Hepatocyte (in vitro differentiated cells): ENCODE measurements around the gene NELFCD. TPM values are rescaled to one million over a fixed set of nuclear protein-coding genes. Genes with fewer than 3 reads are reported as not detected.

ENCODE experiments used
- DNase-seq: peaks from one replicate; pipeline ENCODE4 v3.0.0-alpha.2; 2016; ENCODE audit warnings: low spot score
- H2AFZ ChIP-seq: fragments of 200-600 bp; sonication (generic); 2 replicates; pipeline ENCODE4 v1.6.0; 2016; ENCODE audit warnings: antibody characterized with exemption, mild to moderate bottlenecking
- H3K27ac ChIP-seq: fragments of 200-600 bp; sonication (generic); 2 replicates; pipeline ENCODE4 v1.5.1; 2016; ENCODE audit warnings: mild to moderate bottlenecking
- H3K27me3 ChIP-seq: fragments of 200-600 bp; sonication (generic); 2 replicates; pipeline ENCODE4 v1.6.1; 2016
- H3K36me3 ChIP-seq: fragments of 200-600 bp; sonication (generic); replicated peaks from 2 replicates; pipeline ENCODE4 v1.5.1; 2016; ENCODE audit warnings: low read depth; ENCODE audit not compliant: insufficient read depth
- H3K4me1 ChIP-seq: fragments of 200-600 bp; sonication (generic); 2 replicates; pipeline ENCODE4 v1.5.1; 2016; ENCODE audit warnings: mild to moderate bottlenecking, moderate library complexity; ENCODE audit not compliant: insufficient read depth
- H3K4me2 ChIP-seq: fragments of 200-600 bp; sonication (generic); 2 replicates; pipeline ENCODE4 v1.6.0; 2016
- H3K4me3 ChIP-seq: fragments of 200-600 bp; sonication (generic); 2 replicates; pipeline ENCODE4 v1.5.1; 2016; ENCODE audit warnings: mild to moderate bottlenecking
- H3K79me2 ChIP-seq: fragments of 200-600 bp; sonication (generic); 2 replicates; pipeline ENCODE4 v1.6.0; 2017; ENCODE audit warnings: mild to moderate bottlenecking
- H3K9me2 ChIP-seq: fragments of 200-600 bp; sonication (generic); replicated peaks from 2 replicates; pipeline ENCODE4 v1.6.0; 2017; ENCODE audit warnings: mild to moderate bottlenecking; ENCODE audit not compliant: insufficient read depth
- H3K9me3 ChIP-seq: fragments of 200-600 bp; sonication (generic); 2 replicates; pipeline ENCODE4 v1.5.1; 2016; ENCODE audit warnings: low read depth, mild to moderate bottlenecking
- H4K20me1 ChIP-seq: fragments of 200-600 bp; sonication (generic); 2 replicates; pipeline ENCODE4 v1.6.0; 2016; ENCODE audit warnings: mild to moderate bottlenecking; ENCODE audit not compliant: insufficient read depth, poor library complexity, severe bottlenecking
- EZH2 ChIP-seq: fragments of 200-600 bp; sonication (generic); IDR thresholded peaks from 2 replicates; pipeline ENCODE4 v1.6.1; 2016; ENCODE audit warnings: antibody characterized with exemption, mild to moderate bottlenecking, borderline replicate concordance
- EZH2phosphoT487 ChIP-seq: fragments of 200-600 bp; sonication (generic); IDR thresholded peaks from one replicate; pipeline ENCODE4 v1.6.1; 2018; ENCODE audit warnings: antibody characterized with exemption, mild to moderate bottlenecking, low read depth, moderate library complexity; ENCODE audit not compliant: unreplicated experiment, severe bottlenecking
- WGBS: methylation state at CpG from one replicate; pipeline ENCODE4 v1.1.6; 2016; ENCODE audit warnings: low lambda C conversion rate; ENCODE audit errors: missing lambda C conversion rate; 5-methylcytosine and 5-hydroxymethylcytosine counted together
- polyA plus RNA-seq: library from polyadenylated mRNA; unstranded; fragments of >200 nt; fragmentation: Nextera tagmentation; extraction: Ambion mirVana; gene quantifications from 2 replicates; pipeline ENCODE4 v1.2.1, GENCODE V29; 2016
- total RNA-seq: library from RNA; depleted of rRNA; stranded (reverse); fragments of >200 nt; gene quantifications from 2 replicates; pipeline ENCODE4 v1.2.3, GENCODE V29; 2014
- TF ChIP-seq, protein P1 (sequence below): fragments of 200-600 bp; sonication (generic); IDR thresholded peaks from 2 replicates; pipeline ENCODE4 v1.5.1; 2016; ENCODE audit warnings: antibody characterized with exemption, mild to moderate bottlenecking; ENCODE audit not compliant: poor library complexity

The NELFCD gene
- total and polyA plus RNA-seq, 2 experiments from 2014 or later: 48.3 to 64.0 TPM

DNA sequence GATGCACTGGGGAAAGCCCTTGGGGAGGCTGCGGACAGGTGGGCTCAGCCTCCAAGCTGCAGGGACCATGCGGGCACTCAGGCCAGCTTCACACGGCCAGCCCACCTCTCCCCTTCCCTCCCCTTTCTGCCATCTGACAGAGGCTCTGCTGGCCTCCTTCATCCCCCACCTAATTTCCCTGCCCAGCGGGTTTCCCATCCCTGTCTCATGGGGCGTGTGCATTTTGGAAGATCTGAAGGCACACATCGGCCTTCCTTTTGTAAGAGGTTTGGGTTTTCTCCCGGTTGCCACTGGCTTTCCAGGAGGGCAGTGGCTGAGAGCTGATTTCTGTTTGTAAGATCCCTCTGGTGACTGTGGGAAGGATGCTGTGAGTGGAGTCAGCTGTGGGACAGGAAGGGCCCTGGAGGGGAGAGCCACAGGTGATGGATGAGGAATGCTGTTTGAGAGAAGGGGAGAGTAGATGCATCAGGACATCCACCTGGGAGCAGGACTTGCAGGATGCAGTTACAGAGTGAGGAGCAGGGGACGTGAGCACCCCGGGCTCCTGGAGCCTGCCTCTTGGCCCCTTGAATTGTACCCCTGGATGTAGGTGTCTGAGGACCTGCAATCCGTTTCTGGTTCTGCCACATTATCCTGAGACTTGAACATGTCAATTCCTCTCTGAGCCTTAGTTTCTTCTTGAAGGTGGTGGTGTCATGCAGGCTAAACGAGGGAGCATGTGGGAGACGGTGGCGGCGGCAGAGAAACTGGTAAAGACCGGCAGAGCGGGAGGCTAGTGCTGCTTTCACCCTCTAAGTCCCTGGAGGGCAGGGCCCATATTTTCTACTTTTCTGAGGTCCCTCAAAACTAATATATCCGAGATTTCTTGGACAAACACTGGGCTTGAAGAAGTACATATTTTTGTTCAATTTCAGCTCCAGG, 32.2 kb downstream of the NELFCD start:
- 90% methylated on average over 17 of the region's 17 CpGs for WGBS
- Histone ChIP-seq H3K9me2 (no peaks in the 10 kb centered on the region), H3K4me1 (no peaks in the 10 kb centered on the region), H3K4me2 (no peak overlapping the region), H2AFZ (no peak overlapping the region), H3K36me3 (no peaks in the 10 kb centered on the region), H3K79me2 (no peaks in the 10 kb centered on the region), H4K20me1 (no peaks in the 10 kb centered on the region), H3K4me3 (no peak overlapping the region), H3K27ac (no peak overlapping the region), H3K27me3 (no peaks in the 10 kb centered on the region), H3K9me3 (no peaks in the 10 kb centered on the region)
- no peak for DNase-seq
- TF ChIP-seq EZH2: no peak
- no peak for TF ChIP-seq EZH2phosphoT487
- TF ChIP-seq, protein P1, sequence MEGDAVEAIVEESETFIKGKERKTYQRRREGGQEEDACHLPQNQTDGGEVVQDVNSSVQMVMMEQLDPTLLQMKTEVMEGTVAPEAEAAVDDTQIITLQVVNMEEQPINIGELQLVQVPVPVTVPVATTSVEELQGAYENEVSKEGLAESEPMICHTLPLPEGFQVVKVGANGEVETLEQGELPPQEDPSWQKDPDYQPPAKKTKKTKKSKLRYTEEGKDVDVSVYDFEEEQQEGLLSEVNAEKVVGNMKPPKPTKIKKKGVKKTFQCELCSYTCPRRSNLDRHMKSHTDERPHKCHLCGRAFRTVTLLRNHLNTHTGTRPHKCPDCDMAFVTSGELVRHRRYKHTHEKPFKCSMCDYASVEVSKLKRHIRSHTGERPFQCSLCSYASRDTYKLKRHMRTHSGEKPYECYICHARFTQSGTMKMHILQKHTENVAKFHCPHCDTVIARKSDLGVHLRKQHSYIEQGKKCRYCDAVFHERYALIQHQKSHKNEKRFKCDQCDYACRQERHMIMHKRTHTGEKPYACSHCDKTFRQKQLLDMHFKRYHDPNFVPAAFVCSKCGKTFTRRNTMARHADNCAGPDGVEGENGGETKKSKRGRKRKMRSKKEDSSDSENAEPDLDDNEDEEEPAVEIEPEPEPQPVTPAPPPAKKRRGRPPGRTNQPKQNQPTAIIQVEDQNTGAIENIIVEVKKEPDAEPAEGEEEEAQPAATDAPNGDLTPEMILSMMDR: no peak

DNA sequence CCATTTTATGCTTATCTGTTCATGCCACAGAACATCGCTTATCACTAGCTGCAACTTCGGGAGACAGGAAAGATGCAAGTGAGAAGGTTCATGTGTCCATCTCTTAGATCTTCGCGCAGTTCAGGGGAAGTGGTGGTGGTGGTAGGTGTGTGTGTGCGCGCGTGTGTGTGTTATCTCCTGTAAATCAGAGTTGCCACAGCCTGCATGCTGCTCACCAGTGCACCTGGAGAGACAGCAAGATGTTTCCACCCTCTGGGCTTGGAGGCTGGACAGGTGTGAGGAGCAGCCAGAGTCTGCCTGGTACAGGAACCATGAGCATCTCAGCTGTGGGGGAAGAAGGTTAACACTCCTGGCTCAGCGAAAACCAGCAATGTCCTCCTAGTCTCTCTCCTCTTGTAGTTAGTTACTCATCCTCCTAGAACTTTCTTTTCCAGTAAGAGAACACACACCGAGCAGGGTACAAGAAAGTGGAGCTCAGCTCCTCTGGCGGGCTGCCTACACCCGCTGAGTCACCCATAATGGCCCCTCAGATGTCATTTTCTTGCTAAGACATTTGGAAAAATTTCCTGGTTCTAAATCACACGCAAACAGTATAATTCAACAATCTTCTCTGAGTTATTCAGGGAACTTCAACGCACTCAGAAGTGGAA, 33.0 kb downstream of the NELFCD start:
- no peak overlapping the region for H3K4me2 ChIP-seq
- H2AFZ ChIP-seq: no peak overlapping the region
- no peak for DNase-seq

DNA sequence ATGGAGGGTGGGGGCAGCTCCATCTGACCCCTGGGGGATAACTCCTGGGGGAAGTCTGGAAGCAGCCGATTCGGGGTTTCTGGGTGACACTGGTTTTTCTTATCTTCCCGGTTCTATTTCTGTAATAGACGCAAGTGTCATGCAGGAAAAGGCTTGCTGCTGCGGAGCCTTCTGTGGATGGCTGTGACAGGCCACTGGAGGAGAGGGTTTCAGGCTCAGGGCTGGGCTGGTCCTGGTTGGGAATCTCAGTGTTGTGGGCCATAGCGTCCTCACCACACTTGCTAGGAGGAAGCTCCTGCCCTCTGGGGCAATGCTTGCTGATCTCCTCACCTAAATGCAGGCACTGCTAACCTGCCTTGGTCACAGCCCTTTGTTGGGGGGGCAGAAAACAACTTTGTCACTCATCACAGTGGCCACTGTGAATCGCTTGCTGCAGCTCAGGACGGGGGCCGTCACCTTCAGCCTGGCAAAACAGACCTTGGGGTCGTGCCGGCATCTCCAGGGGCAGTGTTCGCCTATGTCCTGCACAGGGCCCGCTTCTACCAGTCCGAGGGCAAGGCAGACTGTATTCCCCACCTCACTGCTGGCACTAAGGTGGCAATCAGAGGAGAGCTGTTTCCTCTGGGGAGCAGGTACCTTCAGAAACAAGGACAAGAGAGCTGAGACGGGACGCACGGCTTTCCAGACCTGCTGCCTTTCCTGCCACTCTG, 33.8 kb downstream of the NELFCD start:
- H3K4me1 ChIP-seq: no peaks in the 10 kb centered on the region
- no peaks in the 10 kb centered on the region for H4K20me1 ChIP-seq
- no peak overlapping the region for H2AFZ ChIP-seq
- H3K4me2 ChIP-seq: no peak overlapping the region
- no peak overlapping the region for H3K4me3 ChIP-seq
- no peaks in the 10 kb centered on the region for H3K36me3 ChIP-seq
- H3K9me3 ChIP-seq: no peaks in the 10 kb centered on the region
- no peaks in the 10 kb centered on the region for H3K9me2 ChIP-seq
- DNase-seq: no peak
- no peak for TF ChIP-seq EZH2phosphoT487
- no peak for TF ChIP-seq EZH2
- TF ChIP-seq, protein P1: no peak
- no peaks in the 10 kb centered on the region for H3K79me2 ChIP-seq
- 92% methylated on average over 17 of the region's 17 CpGs for WGBS
- H3K27ac ChIP-seq: no peak overlapping the region
- no peaks in the 10 kb centered on the region for H3K27me3 ChIP-seq

More for the DNA sequence above, 33.0 kb downstream of the NELFCD start:
- no peaks in the 10 kb centered on the region for H4K20me1 ChIP-seq
- H3K27me3 ChIP-seq: no peaks in the 10 kb centered on the region
- no peak overlapping the region for H3K27ac ChIP-seq
- no peak overlapping the region for H3K4me3 ChIP-seq
- TF ChIP-seq, protein P1: no peak
- TF ChIP-seq EZH2phosphoT487: no peak
- no peak for TF ChIP-seq EZH2
- no peaks in the 10 kb centered on the region for H3K36me3 ChIP-seq
- H3K9me3 ChIP-seq: no peaks in the 10 kb centered on the region
- H3K9me2 ChIP-seq: no peaks in the 10 kb centered on the region
- H3K79me2 ChIP-seq: no peaks in the 10 kb centered on the region
- WGBS: 83% methylated on average over 13 of the region's 13 CpGs
- H3K4me1 ChIP-seq: no peaks in the 10 kb centered on the region
